K562 (cell line): ENCODE results near the gene DPEP2NB.
A peak's percentile ranks its signal among the peaks of the same experiment; 100 is the strongest.

Experiments used
- POLR2AphosphoS5 ChIP-seq: IDR thresholded peaks from 2 replicates; pipeline ENCODE4 v1.6.1; 2011; ENCODE audit warnings: mild to moderate bottlenecking, low read depth, low read length, moderate library complexity; ENCODE audit not compliant: control insufficient read depth, insufficient read depth
- SMAD1 ChIP-seq: fragments of 150-350 bp; IDR thresholded peaks from 2 replicates; pipeline ENCODE4 v1.6.1; 2014; ENCODE audit warnings: low read length, low read depth; ENCODE audit not compliant: partially characterized antibody
- U2AF2 ChIP-seq: fragments of 200-400 bp; formaldehyde crosslinking; optimal IDR thresholded peaks from 2 replicates; pipeline ENCODE3; 2017; ENCODE audit warnings: low read depth, mild to moderate bottlenecking, low read length
- ZNF408 ChIP-seq: fragments of 250-450 bp; sonication (Bioruptor Pico); IDR thresholded peaks from 2 replicates; pipeline ENCODE4 v1.4.0; 2020; ENCODE audit warnings: low read depth, mild to moderate bottlenecking, moderate library complexity
- TF ChIP-seq, protein P1 (sequence below): fragments of 450-650 bp; formaldehyde crosslinking; IDR thresholded peaks from 2 replicates; pipeline ENCODE4 v1.4.0; 2020; ENCODE audit warnings: mild to moderate bottlenecking
- TF ChIP-seq, protein P2 (sequence below): fragments of 450-650 bp; IDR thresholded peaks from 2 replicates; pipeline ENCODE4 v1.6.1; 2018; ENCODE audit not compliant: partially characterized antibody
- TF ChIP-seq, protein P3 (sequence below), 3 experiments: IDR thresholded peaks in 2 of 3; conservative IDR thresholded peaks in 1 of 3; 2 replicates each; pipeline ENCODE4 v1.5.1; 2011 to 2012; ENCODE audit warnings: low read length in 3 of 3, mild to moderate bottlenecking in 3 of 3, control low read depth in 2 of 3, improper control_type of control experiment in 1 of 3, inconsistent platforms in 1 of 3, low read depth in 1 of 3, mixed read lengths in 1 of 3, moderate library complexity in 1 of 3; ENCODE audit not compliant: insufficient read depth in 2 of 3

DNA sequence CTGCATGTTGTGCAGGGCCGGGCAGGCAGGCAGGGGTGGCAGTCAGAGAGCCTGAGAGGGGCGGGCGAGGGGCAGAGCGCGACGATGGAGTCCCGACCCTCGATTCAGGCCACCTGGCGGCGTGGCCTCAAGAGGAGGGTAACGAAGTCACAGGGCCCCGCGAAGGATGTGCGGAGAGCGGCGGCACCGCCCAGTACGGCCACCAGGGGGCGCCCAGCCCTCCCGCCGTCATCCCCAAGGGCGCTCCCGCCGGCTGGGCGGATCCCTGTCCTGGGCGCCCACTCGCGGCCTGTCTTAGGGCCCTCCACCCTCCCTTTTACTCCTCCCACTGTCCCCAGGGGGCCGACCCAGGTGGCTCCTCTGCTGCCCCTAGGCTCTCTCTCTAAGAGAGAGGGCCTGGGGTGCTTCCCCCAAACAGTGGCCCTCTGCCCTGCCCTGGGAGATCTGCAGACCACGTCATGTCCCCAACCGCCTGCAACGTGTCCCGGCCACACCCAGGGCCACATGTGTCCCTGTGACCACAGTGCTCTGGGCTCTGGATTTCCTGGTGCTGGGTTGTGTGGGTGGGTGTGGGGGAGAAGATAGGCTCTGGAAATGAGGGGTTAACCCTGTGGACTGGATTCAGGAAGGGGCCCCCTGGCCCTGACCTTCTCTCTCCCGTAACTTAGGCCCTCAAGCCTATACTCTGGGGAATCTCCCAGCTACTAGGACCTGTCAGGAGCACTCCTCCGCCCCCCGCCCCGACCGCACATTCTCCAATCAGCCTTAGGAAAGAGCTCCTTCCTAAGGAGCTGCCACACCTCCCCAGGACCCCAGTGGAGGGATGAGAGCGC lies 22.3 kb downstream of the DPEP2NB start:
- TF ChIP-seq, protein P1, sequence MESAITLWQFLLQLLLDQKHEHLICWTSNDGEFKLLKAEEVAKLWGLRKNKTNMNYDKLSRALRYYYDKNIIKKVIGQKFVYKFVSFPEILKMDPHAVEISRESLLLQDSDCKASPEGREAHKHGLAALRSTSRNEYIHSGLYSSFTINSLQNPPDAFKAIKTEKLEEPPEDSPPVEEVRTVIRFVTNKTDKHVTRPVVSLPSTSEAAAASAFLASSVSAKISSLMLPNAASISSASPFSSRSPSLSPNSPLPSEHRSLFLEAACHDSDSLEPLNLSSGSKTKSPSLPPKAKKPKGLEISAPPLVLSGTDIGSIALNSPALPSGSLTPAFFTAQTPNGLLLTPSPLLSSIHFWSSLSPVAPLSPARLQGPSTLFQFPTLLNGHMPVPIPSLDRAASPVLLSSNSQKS (CRISPR knock-in tag) = 0 out of 2 replicates have a peak, but pooled peaks have one; percentile 27
- peak; percentile 38; the same call in 1 of the 2 replicates for TF ChIP-seq POLR2AphosphoS5
- TF ChIP-seq ZNF408 = no peak
- no peak for TF ChIP-seq U2AF2
- TF ChIP-seq, protein P2, sequence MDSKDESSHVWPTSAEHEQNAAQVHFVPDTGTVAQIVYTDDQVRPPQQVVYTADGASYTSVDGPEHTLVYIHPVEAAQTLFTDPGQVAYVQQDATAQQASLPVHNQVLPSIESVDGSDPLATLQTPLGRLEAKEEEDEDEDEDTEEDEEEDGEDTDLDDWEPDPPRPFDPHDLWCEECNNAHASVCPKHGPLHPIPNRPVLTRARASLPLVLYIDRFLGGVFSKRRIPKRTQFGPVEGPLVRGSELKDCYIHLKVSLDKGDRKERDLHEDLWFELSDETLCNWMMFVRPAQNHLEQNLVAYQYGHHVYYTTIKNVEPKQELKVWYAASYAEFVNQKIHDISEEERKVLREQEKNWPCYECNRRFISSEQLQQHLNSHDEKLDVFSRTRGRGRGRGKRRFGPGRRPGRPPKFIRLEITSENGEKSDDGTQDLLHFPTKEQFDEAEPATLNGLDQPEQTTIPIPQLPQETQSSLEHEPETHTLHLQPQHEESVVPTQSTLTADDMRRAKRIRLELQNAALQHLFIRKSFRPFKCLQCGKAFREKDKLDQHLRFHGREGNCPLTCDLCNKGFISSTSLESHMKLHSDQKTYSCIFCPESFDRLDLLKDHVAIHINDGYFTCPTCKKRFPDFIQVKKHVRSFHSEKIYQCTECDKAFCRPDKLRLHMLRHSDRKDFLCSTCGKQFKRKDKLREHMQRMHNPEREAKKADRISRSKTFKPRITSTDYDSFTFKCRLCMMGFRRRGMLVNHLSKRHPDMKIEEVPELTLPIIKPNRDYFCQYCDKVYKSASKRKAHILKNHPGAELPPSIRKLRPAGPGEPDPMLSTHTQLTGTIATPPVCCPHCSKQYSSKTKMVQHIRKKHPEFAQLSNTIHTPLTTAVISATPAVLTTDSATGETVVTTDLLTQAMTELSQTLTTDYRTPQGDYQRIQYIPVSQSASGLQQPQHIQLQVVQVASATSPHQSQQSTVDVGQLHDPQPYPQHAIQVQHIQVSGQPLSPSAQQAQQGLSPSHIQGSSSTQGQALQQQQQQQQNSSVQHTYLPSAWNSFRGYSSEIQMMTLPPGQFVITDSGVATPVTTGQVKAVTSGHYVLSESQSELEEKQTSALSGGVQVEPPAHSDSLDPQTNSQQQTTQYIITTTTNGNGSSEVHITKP = peak; percentile 45
- TF ChIP-seq SMAD1 = no peak
- TF ChIP-seq, protein P3, sequence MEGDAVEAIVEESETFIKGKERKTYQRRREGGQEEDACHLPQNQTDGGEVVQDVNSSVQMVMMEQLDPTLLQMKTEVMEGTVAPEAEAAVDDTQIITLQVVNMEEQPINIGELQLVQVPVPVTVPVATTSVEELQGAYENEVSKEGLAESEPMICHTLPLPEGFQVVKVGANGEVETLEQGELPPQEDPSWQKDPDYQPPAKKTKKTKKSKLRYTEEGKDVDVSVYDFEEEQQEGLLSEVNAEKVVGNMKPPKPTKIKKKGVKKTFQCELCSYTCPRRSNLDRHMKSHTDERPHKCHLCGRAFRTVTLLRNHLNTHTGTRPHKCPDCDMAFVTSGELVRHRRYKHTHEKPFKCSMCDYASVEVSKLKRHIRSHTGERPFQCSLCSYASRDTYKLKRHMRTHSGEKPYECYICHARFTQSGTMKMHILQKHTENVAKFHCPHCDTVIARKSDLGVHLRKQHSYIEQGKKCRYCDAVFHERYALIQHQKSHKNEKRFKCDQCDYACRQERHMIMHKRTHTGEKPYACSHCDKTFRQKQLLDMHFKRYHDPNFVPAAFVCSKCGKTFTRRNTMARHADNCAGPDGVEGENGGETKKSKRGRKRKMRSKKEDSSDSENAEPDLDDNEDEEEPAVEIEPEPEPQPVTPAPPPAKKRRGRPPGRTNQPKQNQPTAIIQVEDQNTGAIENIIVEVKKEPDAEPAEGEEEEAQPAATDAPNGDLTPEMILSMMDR (IDR thresholded peaks at IDR 0.05 in 2 of 3, conservative IDR thresholded peaks at IDR 0.05 in 1 of 3; ENCODE audit: insufficient read depth in 2 of 3, low read depth in 1 of 3, low read length in 3 of 3) = peak; percentile 93 to 98 (median 97)
